Suprapubic skin (tissue), 4 donors: Measurements from ENCODE around the gene MAMDC4. TPM values are rescaled to one million over a fixed set of nuclear protein-coding genes. Genes with fewer than 3 reads are reported as not detected.

Source experiments
- DNase-seq, 2 donors: peaks; one replicate each; pipeline ENCODE4 v3.0.0-alpha.2; 2019; ENCODE audit warnings: low spot score in 2 of 2
- H3K27ac ChIP-seq: fragments of 200-600 bp; sonication (generic); one replicate; pipeline ENCODE4 v1.5.1; 2019
- H3K27me3 ChIP-seq: fragments of 200-600 bp; sonication (generic); one replicate; pipeline ENCODE4 v1.5.1; 2019
- H3K36me3 ChIP-seq: fragments of 200-600 bp; sonication (generic); one replicate; pipeline ENCODE4 v1.5.1; 2019
- H3K4me1 ChIP-seq: fragments of 200-600 bp; sonication (generic); one replicate; pipeline ENCODE4 v1.5.1; 2019
- H3K4me3 ChIP-seq: fragments of 200-600 bp; sonication (generic); one replicate; pipeline ENCODE4 v1.5.1; 2019; ENCODE audit warnings: mild to moderate bottlenecking
- H3K9me3 ChIP-seq: fragments of 200-600 bp; sonication (generic); one replicate; pipeline ENCODE4 v1.5.1; 2019
- CTCF ChIP-seq, 2 donors: fragments of 200-600 bp in 1 of 2; fragments of 450-650 bp in 1 of 2; sonication (generic) in 1 of 2; IDR thresholded peaks; one replicate each; pipeline ENCODE4 v1.5.1; 2016 to 2019; ENCODE audit warnings: antibody characterized with exemption in 2 of 2, mild to moderate bottlenecking in 1 of 2, moderate library complexity in 1 of 2
- EP300 ChIP-seq: sonication (generic); formaldehyde crosslinking; IDR thresholded peaks from one replicate; pipeline ENCODE4 v1.6.1; 2017; ENCODE audit warnings: antibody characterized with exemption
- POLR2A ChIP-seq, 2 donors: fragments of 450-650 bp; IDR thresholded peaks; one replicate each; pipeline ENCODE4 v1.6.1; 2017; ENCODE audit warnings: antibody characterized with exemption in 2 of 2, mild to moderate bottlenecking in 2 of 2, moderate library complexity in 2 of 2
- POLR2AphosphoS5 ChIP-seq, 3 donors: sonication (generic); formaldehyde crosslinking; IDR thresholded peaks; one replicate each; pipeline ENCODE4 v1.6.1; 2017; ENCODE audit warnings: antibody characterized with exemption in 3 of 3
- WGBS: methylation state at CpG from one replicate; pipeline ENCODE4 v1.1.5; 2018; 5-methylcytosine and 5-hydroxymethylcytosine counted together
- total RNA-seq, 4 donors: library from RNA; depleted of rRNA; stranded (reverse); fragments of >200 nt; gene quantifications; one replicate each; pipeline ENCODE4 v1.1.0, GENCODE V29; 2016

Gene MAMDC4
- total RNA-seq, 4 donors from 2014 or later, result 1.3 to 3.9 (median 1.8) TPM

DNA sequence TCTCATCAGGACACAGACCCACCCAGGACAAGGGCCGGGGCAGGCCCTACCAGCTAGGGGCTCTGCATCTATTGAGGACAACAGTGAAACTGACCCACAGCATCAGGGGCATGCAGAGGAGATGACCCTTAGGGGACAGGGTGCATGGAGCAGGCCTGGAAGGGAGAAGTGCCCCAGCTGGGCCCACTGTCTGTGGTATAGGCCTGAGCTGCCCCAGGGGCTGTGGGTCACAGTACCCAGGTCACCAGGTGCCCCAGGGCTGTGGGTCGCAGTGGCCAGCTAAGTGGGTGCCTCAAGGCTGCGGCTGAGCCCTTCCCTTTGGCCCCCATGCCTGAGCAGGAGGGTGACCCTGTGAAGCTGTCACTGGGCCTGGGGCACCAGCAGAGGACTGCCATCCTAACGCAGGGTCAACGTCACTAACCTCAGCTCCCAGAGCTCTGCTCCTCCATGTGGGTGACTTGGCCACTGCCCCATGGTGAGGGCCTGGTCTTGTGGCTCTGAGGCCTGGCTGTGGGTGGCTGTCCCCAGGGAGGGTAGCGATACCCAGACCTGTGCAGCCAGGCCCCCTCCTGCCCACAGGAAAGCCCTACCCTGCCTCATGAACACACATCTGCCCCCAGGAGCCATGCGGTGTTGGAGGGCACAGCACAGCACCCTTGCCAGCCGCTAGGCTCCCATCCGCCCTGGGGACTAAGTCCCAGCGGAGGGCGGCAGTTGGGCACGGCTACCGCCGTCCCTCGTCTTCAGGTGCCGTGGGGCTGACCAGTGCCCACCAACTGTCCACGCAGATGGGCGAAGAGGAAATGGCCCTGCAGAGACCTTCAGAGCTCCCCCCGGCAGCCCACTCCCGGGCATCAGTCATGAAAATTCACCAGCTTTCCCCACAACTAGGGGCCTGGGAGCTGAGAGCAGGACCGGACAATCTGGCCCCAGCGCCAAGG is 9.1 kb downstream of the MAMDC4 start:
- WGBS, result 95% methylated on average over 4 of the region's 22 CpGs
- TF ChIP-seq EP300 (no peak), CTCF (IDR thresholded peaks at IDR 0.05) (no peak), POLR2A (IDR thresholded peaks at IDR 0.05) (no peak), POLR2AphosphoS5 (IDR thresholded peaks at IDR 0.05) (no peak)
- peak; percentile 56 to 77 for DNase-seq
- peaks cover 33% of the 10 kb centered on the region for H3K36me3 ChIP-seq
- H3K4me3 ChIP-seq, result no peak overlapping the region
- H3K27me3 ChIP-seq, result no peaks in the 10 kb centered on the region
- no peak overlapping the region for H3K27ac ChIP-seq
- peaks cover 43% of the 10 kb centered on the region for H3K4me1 ChIP-seq
- no peaks in the 10 kb centered on the region for H3K9me3 ChIP-seq

GRCh38 chr9:136861874-136862457 is 9.8 kb downstream of the MAMDC4 start:
- Histone ChIP-seq H3K27ac (no peak overlapping the region), H3K4me1 (peaks cover 46% of the 10 kb centered on the region), H3K36me3 (peaks cover 33% of the 10 kb centered on the region), H3K9me3 (no peaks in the 10 kb centered on the region), H3K4me3 (no peak overlapping the region), H3K27me3 (no peaks in the 10 kb centered on the region)
- WGBS, result 88% methylated on average over 26 of the region's 26 CpGs
- no peak for DNase-seq
- no peak for TF ChIP-seq CTCF (IDR thresholded peaks at IDR 0.05)
- TF ChIP-seq EP300, result no peak
- no peak for TF ChIP-seq POLR2A (IDR thresholded peaks at IDR 0.05)
- TF ChIP-seq POLR2AphosphoS5 (IDR thresholded peaks at IDR 0.05), result no peak

DNA sequence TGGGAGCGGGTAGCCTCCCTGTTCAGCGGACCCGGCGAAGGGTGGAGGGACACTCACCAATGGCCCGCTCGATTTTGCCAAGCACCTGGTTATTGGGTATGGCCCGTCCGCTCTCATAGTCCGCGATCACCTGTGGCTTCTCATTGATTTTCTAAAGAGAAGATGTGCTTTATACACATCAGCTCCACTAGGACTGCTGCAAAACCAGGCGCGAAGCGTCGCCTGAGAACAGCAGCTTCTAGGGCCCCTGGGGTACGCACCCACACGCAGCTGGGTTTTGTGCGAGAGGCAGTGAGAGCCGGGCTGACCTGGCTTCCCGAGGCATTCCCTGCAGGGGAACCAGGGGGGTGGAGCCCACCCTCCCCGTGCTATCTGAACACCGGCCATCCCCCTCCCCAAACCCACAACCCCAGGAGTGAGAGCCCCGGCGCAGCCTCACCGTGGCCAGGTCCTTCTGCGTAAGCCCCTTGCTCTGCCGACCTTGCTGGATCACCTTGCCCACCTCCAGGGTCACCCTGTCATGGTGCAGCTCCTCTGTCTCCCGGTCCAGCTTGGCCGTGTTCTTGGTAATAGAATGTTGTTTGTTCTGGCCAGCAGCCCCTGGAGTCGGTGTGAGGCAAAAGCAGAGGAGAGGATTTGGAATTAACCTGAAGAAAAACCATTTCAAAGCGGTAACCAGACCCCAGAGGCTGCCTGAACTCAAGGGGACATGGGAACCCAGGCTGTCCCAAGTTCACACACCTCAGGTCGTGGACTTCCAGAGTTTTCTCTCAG is 10.9 kb downstream of the MAMDC4 start:
- no peak for TF ChIP-seq POLR2AphosphoS5 (IDR thresholded peaks at IDR 0.05)
- WGBS, result 94% methylated on average over 29 of the region's 31 CpGs
- H3K27me3 ChIP-seq, result no peaks in the 10 kb centered on the region
- H3K27ac ChIP-seq, result no peak overlapping the region
- DNase-seq, result peak in 1 of 2 donors; percentile 60
- H3K9me3 ChIP-seq, result no peaks in the 10 kb centered on the region
- H3K4me1 ChIP-seq, result peaks cover 47% of the 10 kb centered on the region
- peaks cover 33% of the 10 kb centered on the region for H3K36me3 ChIP-seq
- H3K4me3 ChIP-seq, result no peak overlapping the region

DNA sequence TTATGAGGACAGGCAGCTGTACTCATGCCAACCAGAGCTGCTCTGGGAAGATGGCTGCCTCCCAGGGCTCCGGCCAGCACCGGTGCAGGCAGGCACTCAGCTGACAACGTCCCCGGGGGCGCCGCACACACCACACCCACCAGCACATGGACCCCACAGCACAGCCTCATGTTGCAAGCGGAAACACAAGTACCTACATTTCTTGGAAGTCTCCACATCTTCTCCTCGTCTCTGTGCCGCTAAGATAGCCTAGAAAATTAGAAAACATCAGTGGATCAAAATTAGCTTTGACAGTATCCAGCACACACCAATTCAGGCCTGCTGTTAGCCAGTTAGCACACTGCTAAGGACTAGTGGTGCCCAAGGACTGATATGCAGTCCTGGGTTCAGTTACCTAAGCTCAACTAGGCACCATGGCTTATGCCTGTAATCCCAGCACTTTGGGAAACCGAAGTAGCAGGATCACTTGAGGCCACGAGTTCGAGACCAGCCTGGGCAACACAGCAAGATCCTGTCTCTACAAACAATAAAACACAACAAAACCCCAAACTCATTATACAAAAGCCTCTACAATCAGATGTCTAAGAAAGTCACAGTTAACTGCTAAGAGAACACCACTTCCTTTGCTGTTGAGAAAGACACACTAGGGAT is 11.6 kb downstream of the MAMDC4 start:
- peaks cover 33% of the 10 kb centered on the region for H3K36me3 ChIP-seq
- TF ChIP-seq POLR2AphosphoS5 (IDR thresholded peaks at IDR 0.05) (no peak), EP300 (no peak), POLR2A (IDR thresholded peaks at IDR 0.05) (no peak), CTCF (IDR thresholded peaks at IDR 0.05) (no peak)
- H3K27me3 ChIP-seq, result no peaks in the 10 kb centered on the region
- H3K27ac ChIP-seq, result no peak overlapping the region
- no peak for DNase-seq
- WGBS, result 86% methylated on average over 10 of the region's 12 CpGs
- H3K9me3 ChIP-seq, result no peaks in the 10 kb centered on the region
- no peak overlapping the region for H3K4me3 ChIP-seq
- peaks cover 40% of the 10 kb centered on the region for H3K4me1 ChIP-seq

- peaks cover 33% of the 10 kb centered on the region for H3K36me3 ChIP-seq
- H3K4me1 ChIP-seq, result peaks cover 29% of the 10 kb centered on the region
- no peaks in the 10 kb centered on the region for H3K27me3 ChIP-seq
- no peak for DNase-seq
- peak overlapping the region; percentile 86 for H3K4me3 ChIP-seq
- H3K9me3 ChIP-seq, result no peaks in the 10 kb centered on the region
- no peak overlapping the region for H3K27ac ChIP-seq
- no peak for TF ChIP-seq POLR2AphosphoS5 (IDR thresholded peaks at IDR 0.05)
- no peak for TF ChIP-seq CTCF (IDR thresholded peaks at IDR 0.05)
- no peak for TF ChIP-seq POLR2A (IDR thresholded peaks at IDR 0.05)
- no peak for TF ChIP-seq EP300
- WGBS, result 59% methylated on average over 11 of the region's 11 CpGs
These were observed 13.1 kb downstream of the MAMDC4 start for GRCh38 chr9:136865041-136865767.
